Kidney glomerular epithelial cell (primary cell): Measurements from ENCODE around the gene MCAM.
A peak's percentile ranks its signal among the peaks of the same experiment; 100 is the strongest.

Experiments
- DNase-seq: peaks from one replicate; lab custom pipeline; 2025; lab: John Stamatoyannopoulos, UW

MCAM gene

GRCh38 chr11:119307219-119307618 is 9.7 kb downstream of the MCAM start:
- no peak for DNase-seq

- no peak for DNase-seq
Observed at GRCh38 chr11:119306373-119306890, 10.5 kb downstream of the MCAM start.

GRCh38 chr11:119305556-119306372 is 11.2 kb downstream of the MCAM start:
- no peak for DNase-seq

- DNase-seq, result no peak
Observed at GRCh38 chr11:119303227-119303718, 13.7 kb downstream of the MCAM start.

DNA sequence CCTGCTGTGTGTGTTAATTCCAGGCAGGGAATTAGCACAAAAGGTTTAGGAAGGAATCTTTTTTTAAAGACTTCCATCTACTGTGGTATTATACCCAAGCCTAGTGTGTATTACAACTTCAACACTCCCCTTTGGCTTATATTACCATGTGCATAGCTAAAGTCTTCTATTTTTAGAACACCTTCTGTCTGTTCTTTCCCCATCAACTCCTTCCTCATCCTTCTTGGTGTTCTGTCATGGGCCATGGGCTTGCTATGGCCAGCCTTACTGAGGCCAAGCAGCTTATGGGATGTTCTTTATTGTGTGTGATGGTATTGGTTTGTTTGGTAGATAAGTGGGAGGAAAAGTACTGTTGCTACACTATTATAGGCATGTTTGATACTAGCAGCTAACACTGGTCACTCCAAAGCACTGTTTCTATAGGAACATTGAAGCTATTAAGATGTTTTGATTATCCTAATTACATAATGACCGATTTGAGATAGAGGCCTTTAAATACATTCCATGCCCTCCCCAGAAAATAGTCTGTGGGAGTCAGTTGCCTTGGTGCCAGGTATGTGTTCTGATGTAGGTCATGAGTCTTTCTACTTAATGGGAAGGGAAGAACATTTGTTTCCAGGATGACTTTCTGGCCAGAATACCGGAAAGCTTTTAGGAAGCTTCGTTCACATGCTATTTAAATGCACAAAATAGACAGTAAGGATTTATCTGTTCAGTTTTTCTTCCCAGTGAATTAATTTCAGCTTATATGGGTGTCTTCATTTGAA is 16.5 kb downstream of the MCAM start:
- DNase-seq, result no peak

DNA sequence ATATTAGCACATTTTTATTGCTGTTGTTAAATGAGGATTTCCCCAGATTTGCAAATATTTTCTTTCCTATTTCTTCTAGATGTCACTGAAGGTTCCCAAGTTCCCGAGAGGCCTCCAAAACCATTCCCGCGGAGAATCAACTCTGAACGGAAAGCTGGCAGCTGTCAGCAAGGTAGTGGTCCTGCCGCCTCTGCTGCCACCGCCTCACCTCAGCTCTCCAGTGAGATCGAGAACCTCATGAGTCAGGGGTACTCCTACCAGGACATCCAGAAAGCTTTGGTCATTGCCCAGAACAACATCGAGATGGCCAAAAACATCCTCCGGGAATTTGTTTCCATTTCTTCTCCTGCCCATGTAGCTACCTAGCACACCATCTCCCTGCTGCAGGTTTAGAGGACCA is 17.5 kb downstream of the MCAM start:
- DNase-seq, result no peak

DNA sequence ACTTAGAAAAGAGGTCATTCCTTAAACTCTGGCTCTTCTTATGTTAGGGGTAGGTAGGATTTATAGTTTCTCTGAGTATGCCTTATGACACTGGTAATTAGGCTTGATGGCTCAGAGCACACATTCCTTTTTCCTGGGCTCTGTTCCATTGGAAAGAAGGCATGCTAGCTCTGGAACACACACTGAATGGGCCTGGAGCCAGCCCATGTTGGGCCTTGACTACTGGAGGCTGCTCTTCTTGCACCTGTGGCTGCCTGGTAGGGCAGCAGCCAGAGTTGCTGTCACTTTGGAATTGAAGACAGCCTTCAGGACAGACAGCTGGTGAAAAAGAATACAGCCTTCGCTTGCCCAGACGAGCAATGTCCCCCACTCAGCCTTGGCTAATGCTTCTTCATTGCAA is 18.2 kb downstream of the MCAM start:
- DNase-seq, result no peak

GRCh38 chr11:119297938-119298337 is 19.0 kb downstream of the MCAM start:
- DNase-seq, result peak; percentile 5

- no peak for DNase-seq
Observed at GRCh38 chr11:119295178-119295577, 21.8 kb downstream of the MCAM start.

DNA sequence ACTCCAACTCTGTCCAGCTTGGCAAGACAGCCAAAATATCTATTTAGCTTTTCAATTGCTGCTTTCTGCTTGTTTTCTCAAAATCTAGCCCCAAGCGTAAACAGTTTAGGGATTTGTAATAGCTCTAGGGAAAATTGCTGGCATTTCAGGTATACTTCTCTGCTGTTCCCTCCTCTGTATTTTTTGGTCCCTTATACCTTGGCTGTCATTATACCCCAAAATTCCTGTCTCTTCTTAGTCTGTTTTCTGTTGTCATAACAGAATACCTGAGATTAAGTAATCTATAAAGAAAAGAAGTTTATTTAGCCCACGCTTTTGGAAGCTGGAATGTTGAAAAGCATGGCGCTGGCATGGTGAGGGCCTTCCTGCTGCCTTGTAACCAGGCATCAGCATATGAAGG is 23.5 kb downstream of the MCAM start:
- DNase-seq, result no peak

- DNase-seq, result no peak
Observed at GRCh38 chr11:119290894-119291497, 25.9 kb downstream of the MCAM start.

- no peak for DNase-seq
Observed at GRCh38 chr11:119288219-119288618, 28.7 kb downstream of the MCAM start.

- no peak for DNase-seq
Observed at GRCh38 chr11:119285431-119285830, 31.5 kb downstream of the MCAM start.

DNA sequence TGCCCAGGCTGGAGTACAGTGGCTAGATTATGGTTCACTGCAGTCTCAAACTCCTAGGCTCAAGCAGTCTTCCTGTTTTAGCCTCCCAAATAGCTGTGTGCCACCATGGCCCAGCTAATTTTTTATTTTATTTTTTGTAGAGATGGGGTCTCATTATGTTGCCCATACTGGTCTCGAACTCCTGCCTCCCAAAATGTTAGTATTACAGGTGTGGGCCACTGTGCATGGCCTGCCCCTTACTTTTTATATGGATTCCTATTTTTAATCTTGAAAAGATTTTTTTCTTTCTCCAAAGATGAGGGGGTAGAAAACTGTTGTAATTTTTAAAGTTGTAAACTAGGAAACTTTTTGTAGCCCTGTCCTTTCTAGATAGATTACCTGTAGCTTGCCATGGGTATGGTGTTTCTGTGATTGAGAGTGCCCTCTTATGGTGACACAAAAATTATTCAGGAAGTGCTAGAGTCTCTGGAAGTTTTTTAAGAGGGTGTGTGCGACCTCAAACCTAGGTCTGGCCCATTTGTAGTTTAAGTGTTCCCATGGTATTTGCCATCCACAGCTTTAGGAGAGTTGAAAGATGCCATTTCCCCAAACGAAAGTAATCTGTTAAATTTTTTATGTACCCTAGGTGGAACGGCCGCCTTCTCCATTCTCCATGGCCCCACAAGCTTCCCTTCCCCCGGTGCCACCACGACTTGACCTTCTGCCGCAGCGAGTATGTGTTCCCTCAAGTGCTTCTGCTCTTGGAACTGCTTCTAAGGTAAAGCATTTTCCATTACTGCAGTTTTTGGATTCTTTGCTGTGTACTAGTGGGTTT is 32.4 kb downstream of the MCAM start:
- peak; percentile 5 for DNase-seq

DNA sequence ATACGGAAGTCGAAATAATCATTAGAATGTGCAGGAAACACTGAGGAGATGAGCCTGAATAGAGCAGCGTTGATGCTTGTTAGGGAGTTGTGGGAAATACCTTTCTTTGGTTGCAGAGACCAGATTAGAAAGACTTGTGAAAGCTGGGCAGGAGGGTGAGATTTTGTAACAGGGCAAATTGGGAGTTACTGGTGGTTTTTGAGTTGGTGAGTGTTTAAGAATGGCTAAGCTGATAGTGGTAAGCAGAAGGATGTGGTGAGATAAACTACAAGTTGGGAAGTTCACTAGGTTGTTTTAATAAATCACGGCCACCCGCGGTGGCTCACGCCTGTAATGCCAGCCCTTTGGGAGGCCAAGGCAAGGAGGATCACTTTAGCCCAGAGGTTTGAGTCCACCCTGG is 34.4 kb downstream of the MCAM start:
- no peak for DNase-seq

DNA sequence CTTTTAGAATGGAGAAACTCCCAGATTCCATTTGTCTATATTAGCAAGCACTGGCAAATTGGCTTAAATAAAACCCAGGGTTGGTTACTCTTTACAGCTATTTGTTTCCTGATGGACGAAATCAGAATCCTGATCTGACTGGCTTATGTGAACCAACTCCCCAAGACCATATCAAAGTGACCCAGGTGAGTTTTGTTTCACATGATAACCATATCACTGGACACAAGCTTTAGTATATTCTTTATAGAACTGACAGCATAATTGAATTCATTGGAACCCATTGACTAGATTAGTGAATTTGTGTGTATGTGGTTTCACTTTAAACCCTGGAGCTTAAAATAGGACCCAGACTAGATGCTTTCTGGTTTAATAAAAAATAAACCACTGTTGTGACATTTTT is 39.3 kb downstream of the MCAM start:
- DNase-seq, result no peak

- DNase-seq, result no peak
Observed at GRCh38 chr11:119273721-119274120, 43.2 kb downstream of the MCAM start.

GRCh38 chr11:119267645-119268044 is 49.3 kb downstream of the MCAM start:
- DNase-seq, result no peak

DNA sequence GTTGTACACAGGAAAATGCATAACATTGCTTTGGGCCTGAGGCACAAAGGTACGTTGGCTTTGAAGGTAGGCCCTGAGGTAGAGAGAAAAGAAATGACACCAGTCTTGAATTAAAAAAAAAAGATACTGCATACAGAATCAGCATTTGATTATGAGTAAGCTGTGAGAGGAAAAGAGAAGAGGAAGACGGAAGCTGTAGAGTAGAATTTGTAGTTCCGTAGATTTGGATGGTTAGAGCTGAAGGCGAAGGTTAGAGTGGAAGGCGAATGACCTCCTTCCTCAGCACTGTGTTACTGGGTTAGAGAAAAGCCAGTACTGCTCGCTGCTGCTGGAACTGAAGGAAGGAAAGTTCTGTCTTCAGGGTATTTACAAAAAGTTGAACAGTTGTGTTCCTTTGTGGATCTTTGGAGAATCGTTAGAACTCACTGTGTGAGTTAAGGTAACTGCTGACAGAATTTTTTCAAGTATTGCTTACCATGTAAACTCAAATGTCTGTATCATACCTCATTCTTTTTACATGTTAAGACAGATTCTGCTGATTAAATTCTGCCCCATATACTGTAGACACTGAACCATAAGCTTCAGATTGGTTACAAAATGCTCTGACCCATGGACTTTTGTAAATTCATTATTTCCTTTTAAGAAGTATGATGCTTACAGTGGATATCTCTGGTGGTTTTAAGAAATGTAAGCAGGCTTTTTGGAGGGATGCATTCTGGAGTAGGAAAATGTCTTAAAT is 50.2 kb downstream of the MCAM start:
- no peak for DNase-seq

- no peak for DNase-seq
Observed at GRCh38 chr11:119266063-119266462, 50.9 kb downstream of the MCAM start.

- peak; percentile 24 for DNase-seq
Observed at GRCh38 chr11:119263352-119263940, 53.5 kb downstream of the MCAM start.
